Natural killer cell (primary cell): ENCODE results near the gene P3R3URF. TPM values are rescaled to one million over a fixed set of nuclear protein-coding genes. Genes with fewer than 3 reads are reported as not detected.

Source experiments
- ATAC-seq, 3 donors: fragments of 150-1000 bp in 2 of 3; fragments of 200-7000 bp in 1 of 3; cut with Tn5 transposase; 1 replicate in 1 of 3; 2 replicates in 2 of 3; pipeline ENCODE4 v1.10.0; 2021; ENCODE audit warnings: mild to moderate bottlenecking in 2 of 3, moderate library complexity in 2 of 3
- DNase-seq, 2 donors: peaks; one replicate each; pipeline versions ENCODE4 v3.0.0 to v3.0.0-alpha.2; 2013 to 2021; ENCODE audit warnings: mixed read lengths in 1 of 2
- H3K27ac ChIP-seq: one replicate; pipeline ENCODE4 v1.5.1; 2013; ENCODE audit warnings: mild to moderate bottlenecking, low read length
- H3K27me3 ChIP-seq: one replicate; pipeline ENCODE4 v1.6.1; 2013; ENCODE audit warnings: low read length; ENCODE audit not compliant: control insufficient read depth, insufficient read depth
- H3K36me3 ChIP-seq: one replicate; pipeline ENCODE4 v1.6.1; 2013; ENCODE audit warnings: low read length; ENCODE audit not compliant: control insufficient read depth, insufficient read depth
- H3K4me1 ChIP-seq: one replicate; pipeline ENCODE4 v1.6.1; 2013; ENCODE audit warnings: low read length; ENCODE audit not compliant: control insufficient read depth, insufficient read depth
- H3K4me3 ChIP-seq: one replicate; pipeline ENCODE4 v1.5.1; 2013; ENCODE audit warnings: low read length
- H3K9me3 ChIP-seq: one replicate; pipeline ENCODE4 v1.6.1; 2013; ENCODE audit warnings: low read length; ENCODE audit not compliant: control insufficient read depth, insufficient read depth
- H3K27ac Mint-ChIP-seq, 2 donors: one replicate each; pipeline ENCODE4 v1.8.0; 2022; ENCODE audit warnings: mild to moderate bottlenecking in 2 of 2, mixed read lengths in 2 of 2, moderate library complexity in 1 of 2
- H3K27me3 Mint-ChIP-seq, 2 donors: one replicate each; pipeline ENCODE4 v1.8.0; 2022; ENCODE audit warnings: low read depth in 2 of 2, mixed read lengths in 2 of 2
- H3K36me3 Mint-ChIP-seq: one replicate; pipeline ENCODE4 v1.8.0; 2022; ENCODE audit warnings: mixed read lengths
- H3K4me1 Mint-ChIP-seq, 2 donors: one replicate each; pipeline ENCODE4 v1.8.0; 2022; ENCODE audit warnings: mixed read lengths in 2 of 2
- H3K4me3 Mint-ChIP-seq: one replicate; pipeline ENCODE4 v1.8.0; 2022; ENCODE audit warnings: mild to moderate bottlenecking, moderate library complexity, mixed read lengths
- H3K9me3 Mint-ChIP-seq, 2 donors: one replicate each; pipeline ENCODE4 v1.8.0; 2022; ENCODE audit warnings: mixed read lengths in 2 of 2
- WGBS: methylation state at CpG from one replicate; pipeline ENCODE4 v1.1.7; 2013; ENCODE audit warnings: missing lambda C conversion rate; ENCODE audit not compliant: insufficient coverage; 5-methylcytosine and 5-hydroxymethylcytosine counted together
- intact Hi-C: fragments of 100-400 bp; cut with micrococcal nuclease; formaldehyde crosslinking; loops from one replicate; pipeline ENCODE4 v1.14.2; 2022
- total RNA-seq, 4 donors: library from RNA; stranded (reverse); fragments of 120-200 nt in 1 of 4; gene quantifications; one replicate each; pipeline versions ENCODE4 v1.2.3 to v1.2.4, GENCODE V29; 2013 to 2022
- TF ChIP-seq, protein P1 (sequence below): fragments of 200-600 bp; IDR thresholded peaks from one replicate; pipeline ENCODE4 v1.8.0; 2022; ENCODE audit warnings: antibody characterized with exemption

Gene P3R3URF
- total RNA-seq, 3 donors from 2014 or later (not counting 1 experiment from before 2014, with no cell fraction given): not detected

DNA sequence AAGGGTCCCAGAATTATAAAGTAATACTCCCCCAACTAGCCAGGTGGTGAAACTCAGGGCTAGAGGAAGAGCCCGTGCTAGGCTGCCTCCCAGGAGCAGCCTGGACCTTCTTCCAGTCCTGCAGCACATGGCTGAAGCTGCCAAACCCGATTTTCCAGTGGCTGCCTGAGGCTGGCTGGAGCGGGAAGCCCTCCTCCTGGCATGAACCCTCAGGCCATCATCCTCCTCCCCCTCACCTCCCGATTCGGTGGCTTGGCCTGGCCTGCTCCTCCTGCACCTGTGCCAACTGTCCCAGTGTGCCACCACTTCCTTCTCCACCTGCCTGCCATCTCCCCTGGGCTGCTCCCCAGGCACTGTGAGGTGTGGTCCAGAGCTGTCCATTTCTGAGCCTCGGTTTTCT is 4.4 kb downstream of the P3R3URF start:
- Histone ChIP-seq H3K36me3 (no peaks in the 10 kb centered on the region), H3K27ac (no peak overlapping the region), H3K4me3 (no peak overlapping the region), H3K4me1 (peaks cover 8% of the 10 kb centered on the region), H3K9me3 (no peaks in the 10 kb centered on the region), H3K27me3 (no peaks in the 10 kb centered on the region)
- TF ChIP-seq, protein P1, sequence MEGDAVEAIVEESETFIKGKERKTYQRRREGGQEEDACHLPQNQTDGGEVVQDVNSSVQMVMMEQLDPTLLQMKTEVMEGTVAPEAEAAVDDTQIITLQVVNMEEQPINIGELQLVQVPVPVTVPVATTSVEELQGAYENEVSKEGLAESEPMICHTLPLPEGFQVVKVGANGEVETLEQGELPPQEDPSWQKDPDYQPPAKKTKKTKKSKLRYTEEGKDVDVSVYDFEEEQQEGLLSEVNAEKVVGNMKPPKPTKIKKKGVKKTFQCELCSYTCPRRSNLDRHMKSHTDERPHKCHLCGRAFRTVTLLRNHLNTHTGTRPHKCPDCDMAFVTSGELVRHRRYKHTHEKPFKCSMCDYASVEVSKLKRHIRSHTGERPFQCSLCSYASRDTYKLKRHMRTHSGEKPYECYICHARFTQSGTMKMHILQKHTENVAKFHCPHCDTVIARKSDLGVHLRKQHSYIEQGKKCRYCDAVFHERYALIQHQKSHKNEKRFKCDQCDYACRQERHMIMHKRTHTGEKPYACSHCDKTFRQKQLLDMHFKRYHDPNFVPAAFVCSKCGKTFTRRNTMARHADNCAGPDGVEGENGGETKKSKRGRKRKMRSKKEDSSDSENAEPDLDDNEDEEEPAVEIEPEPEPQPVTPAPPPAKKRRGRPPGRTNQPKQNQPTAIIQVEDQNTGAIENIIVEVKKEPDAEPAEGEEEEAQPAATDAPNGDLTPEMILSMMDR: no peak
- peaks cover 9 to 10% of the 10 kb centered on the region in 2 donors for H3K4me1 Mint-ChIP-seq
- DNase-seq: no peak
- intact Hi-C loops: no loop called here
- WGBS: 80% methylated on average over 6 of the region's 6 CpGs
- ATAC-seq: no peak
- no peak overlapping the region for H3K4me3 Mint-ChIP-seq
- no peaks in the 10 kb centered on the region for H3K36me3 Mint-ChIP-seq
- H3K27me3 Mint-ChIP-seq: peaks cover 0 to 2% of the 10 kb centered on the region in 2 donors
- H3K9me3 Mint-ChIP-seq: no peaks in the 10 kb centered on the region
- no peak overlapping the region for H3K27ac Mint-ChIP-seq

DNA sequence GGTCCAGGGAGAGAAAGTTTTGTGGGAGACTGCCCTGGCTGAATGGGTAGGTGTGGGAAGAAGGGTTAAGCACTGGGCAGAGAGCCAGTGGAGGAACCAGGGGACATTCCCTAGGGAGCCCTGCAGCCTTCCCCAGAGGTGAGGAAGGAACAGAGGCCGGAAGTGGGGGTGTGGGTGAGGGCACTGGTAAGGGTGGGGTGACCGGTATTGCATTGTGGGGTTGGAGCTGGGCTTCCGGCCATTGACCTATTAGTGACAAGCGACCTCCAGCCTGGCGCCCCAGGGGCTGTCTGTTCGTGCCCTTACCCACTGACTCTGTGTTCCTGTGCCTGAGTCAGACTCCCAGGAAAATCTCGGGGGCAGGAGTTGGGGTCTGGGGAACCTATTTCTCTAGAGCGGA is 4.9 kb downstream of the P3R3URF start:
- H3K9me3 ChIP-seq: no peaks in the 10 kb centered on the region
- no peak overlapping the region for H3K4me3 ChIP-seq
- WGBS: 76% methylated on average over 8 of the region's 8 CpGs
- Mint-ChIP-seq H3K4me3 (no peak overlapping the region), H3K27me3 (peaks cover 0 to 2% of the 10 kb centered on the region in 2 donors), H3K9me3 (no peaks in the 10 kb centered on the region), H3K4me1 (peaks cover 13 to 15% of the 10 kb centered on the region in 2 donors), H3K27ac (no peak overlapping the region), H3K36me3 (no peaks in the 10 kb centered on the region)
- TF ChIP-seq, protein P1: no peak
- H3K36me3 ChIP-seq: no peaks in the 10 kb centered on the region
- H3K27ac ChIP-seq: no peak overlapping the region
- intact Hi-C loops: no loop called here
- ATAC-seq (no peak), DNase-seq (no peak)
- H3K4me1 ChIP-seq: peaks cover 13% of the 10 kb centered on the region
- no peaks in the 10 kb centered on the region for H3K27me3 ChIP-seq

DNA sequence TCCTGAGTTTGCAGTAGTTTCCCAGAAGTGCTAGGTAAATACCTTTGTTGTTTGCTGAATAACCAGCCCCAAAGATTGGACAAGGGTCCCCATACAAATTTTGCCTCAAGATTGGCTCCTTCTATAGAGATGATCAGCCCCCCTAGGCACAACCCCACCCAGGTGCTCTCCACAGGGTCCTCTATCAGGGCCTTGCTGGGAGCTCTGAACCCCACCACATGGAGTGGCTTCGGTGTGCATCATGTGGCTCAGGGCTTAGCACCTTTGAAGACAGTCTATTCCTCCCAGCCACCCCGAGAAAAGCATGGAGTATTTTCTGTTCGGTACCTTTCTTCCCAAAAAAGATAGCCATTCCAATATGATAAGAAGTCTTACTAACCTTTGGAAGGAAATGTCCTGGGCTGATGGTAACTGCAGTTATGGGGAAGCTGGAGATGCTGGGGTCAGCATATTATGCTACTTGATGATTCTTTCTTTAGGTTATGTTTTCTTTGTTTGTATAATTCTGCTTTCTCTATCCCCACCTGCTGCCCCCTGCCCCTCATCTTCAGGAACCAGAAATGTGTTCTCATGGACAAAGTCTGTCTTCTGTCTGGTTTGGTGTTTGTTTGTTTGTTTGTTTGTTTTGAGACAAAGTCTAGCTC is 6.4 kb downstream of the P3R3URF start:
- Histone ChIP-seq H3K27me3 (no peaks in the 10 kb centered on the region), H3K4me3 (no peak overlapping the region), H3K4me1 (peaks cover 15% of the 10 kb centered on the region), H3K36me3 (no peaks in the 10 kb centered on the region), H3K9me3 (no peaks in the 10 kb centered on the region), H3K27ac (no peak overlapping the region)
- Mint-ChIP-seq H3K27me3 (peaks cover 0 to 2% of the 10 kb centered on the region in 2 donors), H3K9me3 (no peaks in the 10 kb centered on the region), H3K4me1 (peaks cover 13 to 19% of the 10 kb centered on the region in 2 donors), H3K4me3 (no peak overlapping the region), H3K36me3 (no peaks in the 10 kb centered on the region), H3K27ac (no peak overlapping the region)
- DNase-seq (no peak), ATAC-seq (no peak)
- TF ChIP-seq, protein P1: no peak
- intact Hi-C loops: no loop called here
- WGBS: 100% methylated on average over 1 of the region's 3 CpGs

DNA sequence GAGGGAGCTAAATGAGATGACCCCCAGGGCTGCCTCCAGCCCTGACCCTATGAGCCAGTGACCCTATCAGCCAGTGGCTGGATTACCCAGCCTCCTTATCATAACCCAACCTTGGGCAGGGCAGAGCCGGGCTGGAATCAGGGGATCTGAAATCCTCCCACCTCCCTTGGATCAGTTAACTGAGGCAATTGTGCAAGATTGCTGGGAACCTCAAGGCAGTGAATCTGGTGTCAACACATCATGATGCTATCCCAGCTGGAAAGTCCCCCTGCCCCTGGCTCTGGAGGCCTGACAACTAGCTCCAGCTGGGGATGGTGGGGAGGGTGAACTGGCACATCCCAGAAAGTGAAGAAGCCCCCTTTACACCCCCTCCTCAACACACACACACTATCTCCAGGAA is 7.8 kb downstream of the P3R3URF start:
- H3K27me3 ChIP-seq: no peaks in the 10 kb centered on the region

More for the DNA sequence above, 7.8 kb downstream of the P3R3URF start:
- ATAC-seq: no peak
- Histone ChIP-seq H3K27ac (no peak overlapping the region), H3K9me3 (no peaks in the 10 kb centered on the region), H3K4me3 (no peak overlapping the region), H3K36me3 (no peaks in the 10 kb centered on the region), H3K4me1 (peaks cover 15% of the 10 kb centered on the region)
- H3K27me3 Mint-ChIP-seq: peaks cover 0 to 2% of the 10 kb centered on the region in 2 donors
- H3K27ac Mint-ChIP-seq: no peak overlapping the region
- peak overlapping the region; percentile 59 for H3K4me3 Mint-ChIP-seq
- intact Hi-C loops: no loop called here
- WGBS: 87% methylated on average over 1 of the region's 1 CpG
- H3K36me3 Mint-ChIP-seq: no peaks in the 10 kb centered on the region
- H3K4me1 Mint-ChIP-seq: peaks cover 13 to 19% of the 10 kb centered on the region in 2 donors
- TF ChIP-seq, protein P1: no peak
- DNase-seq: no peak
- H3K9me3 Mint-ChIP-seq: no peaks in the 10 kb centered on the region
